NCI-H345 treated with DMSO at 0.1 percent for 48 hours (cell line): Measurements from ENCODE around the gene CYS1.
"Not testable (repeated sequence)": the region's sequence is repeated elsewhere in the genome, so short reads cannot be mapped to it uniquely, and the experiment has no call there.

Experiments
- DNase-seq: peaks from one replicate; lab custom pipeline; 2025; ENCODE audit not compliant: unreplicated experiment; lab: John Stamatoyannopoulos, UW

The CYS1 gene

GRCh38 chr2:10014418-10015190 lies 65.6 kb downstream of the CYS1 start:
- DNase-seq = no peak

- DNase-seq = not testable (repeated sequence)
Observed at GRCh38 chr2:10013651-10014417, 66.4 kb downstream of the CYS1 start.

GRCh38 chr2:10012963-10013461 lies 67.2 kb downstream of the CYS1 start:
- no peak for DNase-seq

- DNase-seq = not testable (repeated sequence)
Observed at GRCh38 chr2:10012366-10012962, 67.7 kb downstream of the CYS1 start.

- not testable (repeated sequence) for DNase-seq
Observed at GRCh38 chr2:10011606-10012325, 68.4 kb downstream of the CYS1 start.

- DNase-seq = not testable (repeated sequence)
Observed at GRCh38 chr2:10010861-10011605, 69.2 kb downstream of the CYS1 start.

GRCh38 chr2:10009811-10010781 lies 70.1 kb downstream of the CYS1 start:
- no peak for DNase-seq

GRCh38 chr2:10009271-10009810 lies 70.9 kb downstream of the CYS1 start:
- DNase-seq = no peak

GRCh38 chr2:10008809-10009176 lies 71.4 kb downstream of the CYS1 start:
- no peak for DNase-seq

- DNase-seq = no peak
Observed at GRCh38 chr2:10007921-10008808, 72.0 kb downstream of the CYS1 start.

- no peak for DNase-seq
Observed at GRCh38 chr2:10007435-10007834, 72.8 kb downstream of the CYS1 start.
